HCT116 (cell line): Measurements from ENCODE around the gene TMEM61.

Experiments used
- FOSL1 ChIP-seq: IDR thresholded peaks from 2 replicates; pipeline ENCODE4 v1.6.1; 2012; ENCODE audit warnings: low read depth
- POLR2AphosphoS5 ChIP-seq: IDR thresholded peaks from 2 replicates; pipeline ENCODE4 v1.6.1; 2011; ENCODE audit warnings: mild to moderate bottlenecking, low read depth, low read length, moderate library complexity
- SRF ChIP-seq: IDR thresholded peaks from 2 replicates; pipeline ENCODE4 v1.6.1; 2012; ENCODE audit warnings: low read depth
- ZNF274 ChIP-seq: fragments of 200-500 bp; sonication (Bioruptor generic); IDR thresholded peaks from 2 replicates; pipeline ENCODE4 v1.6.1; 2014; ENCODE audit warnings: mild to moderate bottlenecking, low read depth, low read length, inconsistent platforms
- TF ChIP-seq, protein P1 (sequence below), 3 experiments: fragments of 200-600 bp in 1 of 3; sonication (generic) in 1 of 3; IDR thresholded peaks in 2 of 3; conservative IDR thresholded peaks in 1 of 3; 2 replicates each; pipeline ENCODE4 v1.5.1; 2012 to 2017; ENCODE audit warnings: low read depth in 2 of 3, low read length in 2 of 3, antibody characterized with exemption in 1 of 3, borderline replicate concordance in 1 of 3, control low read depth in 1 of 3, mild to moderate bottlenecking in 1 of 3, mixed read lengths in 1 of 3, mixed run types in 1 of 3, moderate library complexity in 1 of 3; ENCODE audit not compliant: insufficient read depth in 1 of 3

DNA sequence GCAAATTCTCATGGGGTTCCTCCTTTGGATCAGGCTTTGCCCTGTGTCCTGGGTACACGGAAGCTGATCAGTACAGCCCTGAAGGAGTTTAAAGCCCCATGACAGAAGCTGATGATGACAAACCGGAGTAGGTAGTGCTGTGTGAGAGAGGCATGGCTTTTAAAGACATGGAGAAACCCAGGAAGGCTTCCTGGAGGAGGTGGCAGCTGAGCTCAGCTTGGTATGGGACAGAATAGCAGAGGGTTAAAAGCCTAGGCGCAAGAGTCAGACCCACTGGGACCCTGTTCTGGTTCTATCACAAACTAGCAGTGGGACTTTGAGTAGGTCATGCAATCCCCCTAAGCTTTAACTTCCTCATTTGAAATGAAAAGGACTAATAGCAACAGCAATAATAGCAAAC, 6.1 kb downstream of the TMEM61 start:
- TF ChIP-seq POLR2AphosphoS5 (no peak), FOSL1 (no peak), SRF (no peak), ZNF274 (no peak)
- TF ChIP-seq, protein P1, sequence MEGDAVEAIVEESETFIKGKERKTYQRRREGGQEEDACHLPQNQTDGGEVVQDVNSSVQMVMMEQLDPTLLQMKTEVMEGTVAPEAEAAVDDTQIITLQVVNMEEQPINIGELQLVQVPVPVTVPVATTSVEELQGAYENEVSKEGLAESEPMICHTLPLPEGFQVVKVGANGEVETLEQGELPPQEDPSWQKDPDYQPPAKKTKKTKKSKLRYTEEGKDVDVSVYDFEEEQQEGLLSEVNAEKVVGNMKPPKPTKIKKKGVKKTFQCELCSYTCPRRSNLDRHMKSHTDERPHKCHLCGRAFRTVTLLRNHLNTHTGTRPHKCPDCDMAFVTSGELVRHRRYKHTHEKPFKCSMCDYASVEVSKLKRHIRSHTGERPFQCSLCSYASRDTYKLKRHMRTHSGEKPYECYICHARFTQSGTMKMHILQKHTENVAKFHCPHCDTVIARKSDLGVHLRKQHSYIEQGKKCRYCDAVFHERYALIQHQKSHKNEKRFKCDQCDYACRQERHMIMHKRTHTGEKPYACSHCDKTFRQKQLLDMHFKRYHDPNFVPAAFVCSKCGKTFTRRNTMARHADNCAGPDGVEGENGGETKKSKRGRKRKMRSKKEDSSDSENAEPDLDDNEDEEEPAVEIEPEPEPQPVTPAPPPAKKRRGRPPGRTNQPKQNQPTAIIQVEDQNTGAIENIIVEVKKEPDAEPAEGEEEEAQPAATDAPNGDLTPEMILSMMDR (IDR thresholded peaks at IDR 0.05 in 2 of 3, conservative IDR thresholded peaks at IDR 0.05 in 1 of 3; ENCODE audit: borderline replicate concordance in 1 of 3, insufficient read depth in 1 of 3, low read depth in 2 of 3, low read length in 2 of 3): no peak
